IPS DF 6.9 (cell line): Measurements from ENCODE around the gene RPTN.
"Not testable (repeated sequence)": the region's sequence is repeated elsewhere in the genome, so short reads cannot be mapped to it uniquely, and the experiment has no call there.

Experiments used
- DNase-seq: peaks from one replicate; pipeline ENCODE4 v3.0.0-alpha.2; 2013; ENCODE audit warnings: low read depth, low spot score
- H3K27ac ChIP-seq: one replicate; pipeline ENCODE4 v1.5.1; 2013; ENCODE audit warnings: low read length, control low read depth
- H3K27me3 ChIP-seq: 2 replicates; pipeline ENCODE4 v1.6.1; 2013; ENCODE audit warnings: mild to moderate bottlenecking, low read length; ENCODE audit not compliant: control insufficient read depth, insufficient read depth
- H3K36me3 ChIP-seq: 2 replicates; pipeline ENCODE4 v1.6.1; 2013; ENCODE audit warnings: low read length; ENCODE audit not compliant: control insufficient read depth, insufficient read depth
- H3K4me1 ChIP-seq: 2 replicates; pipeline ENCODE4 v1.6.1; 2013; ENCODE audit warnings: low read length; ENCODE audit not compliant: control insufficient read depth, insufficient read depth
- H3K4me3 ChIP-seq: 2 replicates; pipeline ENCODE4 v1.5.1; 2013; ENCODE audit warnings: mild to moderate bottlenecking, low read length
- H3K9me3 ChIP-seq: 2 replicates; pipeline ENCODE4 v1.6.1; 2013; ENCODE audit warnings: low read length, inconsistent platforms; ENCODE audit not compliant: control insufficient read depth, insufficient read depth
- WGBS: extraction: QIAGEN DNeasy Blood & Tissue Kit; methylation state at CpG from one replicate; pipeline ENCODE4 v1.1.7; 2013; ENCODE audit warnings: mixed read lengths, missing lambda C conversion rate; ENCODE audit not compliant: insufficient read length, insufficient coverage; 5-methylcytosine and 5-hydroxymethylcytosine counted together

The RPTN gene

DNA sequence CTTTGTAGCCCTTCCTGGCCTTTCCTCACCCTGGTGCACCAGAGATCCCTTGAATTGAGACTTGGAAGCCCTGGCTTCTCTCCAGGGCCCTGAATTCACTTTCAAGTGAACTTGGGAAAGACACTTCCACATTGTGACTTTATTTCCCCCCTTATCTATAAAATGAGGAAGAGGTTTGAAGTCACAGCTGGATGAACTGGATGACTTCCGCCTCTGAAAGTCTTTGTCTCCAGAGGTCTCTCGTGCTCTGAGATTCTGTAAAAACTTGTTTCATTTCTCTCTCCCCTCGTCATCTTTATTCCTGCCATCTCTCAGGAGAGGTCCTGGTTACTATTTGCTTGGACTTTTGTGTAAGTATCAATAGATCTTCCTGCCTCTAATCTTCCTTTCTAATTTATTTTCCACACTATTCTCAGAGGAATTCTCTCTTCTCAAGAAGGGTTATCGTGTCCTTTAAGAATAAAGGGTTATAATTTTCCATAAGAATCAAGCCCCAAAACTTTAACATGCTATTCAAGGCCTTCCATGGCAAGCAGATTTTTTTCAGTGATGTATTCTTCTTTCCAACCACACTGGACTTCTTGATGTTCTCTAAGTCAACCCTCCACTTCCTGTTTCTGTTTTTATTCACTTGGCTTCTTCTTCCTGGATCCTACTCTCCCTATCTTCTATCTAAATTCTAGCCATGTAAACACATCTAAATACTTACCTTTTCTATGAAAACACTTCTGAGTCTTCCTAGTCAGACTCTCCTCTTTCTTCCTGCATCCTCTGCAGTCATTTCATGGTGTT is 6.5 kb upstream of the RPTN start:
- no peaks in the 10 kb centered on the region; the same call in 1 of the 2 replicates for H3K4me1 ChIP-seq
- no peaks in the 10 kb centered on the region; the same call in 1 of the 2 replicates for H3K27me3 ChIP-seq
- H3K36me3 ChIP-seq: no peaks in the 10 kb centered on the region
- H3K9me3 ChIP-seq: no peaks in the 10 kb centered on the region
- no peak for DNase-seq
- H3K27ac ChIP-seq: no peak overlapping the region
- WGBS: no CpG with 5 or more reads among the region's 4 CpGs
- H3K4me3 ChIP-seq: no peak overlapping the region

DNA sequence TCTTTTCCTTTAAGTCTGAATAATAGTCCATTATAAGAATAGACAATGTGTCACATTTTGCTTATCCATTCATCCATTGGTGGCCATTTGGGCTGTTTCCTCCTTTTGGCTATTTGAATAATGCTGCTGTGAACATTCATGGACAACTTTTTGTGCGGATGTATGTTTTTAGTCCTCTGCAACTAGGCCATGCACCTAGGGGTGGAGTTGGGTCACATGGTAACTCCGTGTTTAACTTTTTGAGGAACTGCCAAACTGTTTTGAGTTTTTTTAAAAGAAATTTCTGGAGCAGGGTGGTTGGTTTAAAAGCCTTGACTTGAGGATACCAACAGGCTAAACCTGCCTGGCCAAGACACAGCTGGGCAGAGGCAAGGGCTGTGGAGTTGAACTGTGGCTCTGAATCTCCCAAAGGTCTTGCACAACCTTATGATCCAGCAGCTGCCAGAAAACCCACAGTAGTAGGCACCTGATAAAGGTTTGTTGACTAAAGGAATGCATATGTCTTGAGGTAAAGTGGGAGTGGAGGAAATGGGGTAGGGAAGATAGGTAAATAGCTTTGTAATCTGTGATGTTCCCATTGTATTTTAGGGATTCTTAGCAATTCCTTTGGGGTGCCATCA is 5.6 kb upstream of the RPTN start:
- Histone ChIP-seq H3K27me3 (no peaks in the 10 kb centered on the region; the same call in 1 of the 2 replicates), H3K4me3 (no peak overlapping the region), H3K27ac (no peak overlapping the region), H3K9me3 (no peaks in the 10 kb centered on the region), H3K36me3 (no peaks in the 10 kb centered on the region), H3K4me1 (no peaks in the 10 kb centered on the region)
- no peak for DNase-seq
- WGBS: no CpG with 5 or more reads among the region's 2 CpGs

DNA sequence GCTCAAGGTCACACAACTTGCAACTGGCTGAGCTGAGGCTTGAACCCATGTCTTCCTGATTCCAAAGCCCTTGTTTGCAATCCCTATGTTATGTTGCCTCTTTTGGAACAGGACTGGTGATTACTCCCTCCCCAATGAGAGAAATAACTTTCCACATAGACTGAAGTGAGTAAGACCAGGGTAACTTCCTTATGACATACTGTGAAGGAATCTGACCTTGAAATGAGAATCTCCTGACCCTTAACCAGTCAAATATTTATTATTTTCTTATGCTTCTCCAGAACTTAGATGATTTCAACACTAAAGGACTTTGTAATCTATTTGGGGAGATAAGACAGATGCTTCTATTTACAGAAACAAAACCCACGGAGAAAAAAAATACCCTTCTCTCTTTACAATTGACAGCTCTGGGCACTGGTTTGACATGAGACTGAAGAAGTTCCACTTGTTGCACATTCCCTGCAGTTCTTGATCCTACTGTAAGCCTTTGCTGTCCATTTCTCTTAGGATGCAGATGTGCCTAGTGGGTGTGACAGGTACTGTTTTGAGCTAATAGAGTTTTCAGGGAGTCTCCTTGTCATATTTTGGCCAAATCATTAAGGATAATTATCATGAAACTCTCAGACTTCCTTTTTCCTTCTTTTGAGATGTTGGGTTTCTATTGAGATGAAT is 3.9 kb upstream of the RPTN start:
- Histone ChIP-seq H3K36me3 (no peaks in the 10 kb centered on the region), H3K27me3 (no peaks in the 10 kb centered on the region; the same call in 1 of the 2 replicates), H3K27ac (no peak overlapping the region), H3K9me3 (no peaks in the 10 kb centered on the region), H3K4me3 (no peak overlapping the region), H3K4me1 (no peaks in the 10 kb centered on the region)
- no peak for DNase-seq
- no CpG with 5 or more reads among the region's 1 CpG for WGBS

DNA sequence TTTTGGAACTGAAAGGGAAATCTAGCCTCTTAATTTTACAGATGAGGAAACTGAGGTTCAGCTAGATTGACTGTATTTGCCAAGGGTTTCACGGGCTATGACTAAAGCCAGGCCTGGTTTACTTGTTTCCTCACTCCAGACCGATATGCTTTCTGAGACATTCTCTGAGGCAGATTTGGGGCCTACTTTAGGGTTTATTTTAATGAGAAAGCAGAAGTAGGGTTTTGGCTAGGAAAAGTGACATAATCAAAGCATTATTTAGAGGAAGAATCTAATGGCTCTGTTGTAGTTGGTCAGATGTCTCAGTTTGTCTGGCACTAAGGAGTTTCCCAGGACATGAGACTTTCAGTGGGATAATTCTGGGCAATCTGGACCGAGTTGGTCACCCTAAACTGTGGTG is 1.5 kb upstream of the RPTN start:
- no peaks in the 10 kb centered on the region for H3K9me3 ChIP-seq
- WGBS: no CpG with 5 or more reads among the region's 3 CpGs
- H3K4me1 ChIP-seq: no peaks in the 10 kb centered on the region
- H3K27ac ChIP-seq: no peak overlapping the region
- H3K27me3 ChIP-seq: no peaks in the 10 kb centered on the region; the same call in 1 of the 2 replicates
- no peaks in the 10 kb centered on the region for H3K36me3 ChIP-seq
- no peak overlapping the region for H3K4me3 ChIP-seq
- DNase-seq: no peak

DNA sequence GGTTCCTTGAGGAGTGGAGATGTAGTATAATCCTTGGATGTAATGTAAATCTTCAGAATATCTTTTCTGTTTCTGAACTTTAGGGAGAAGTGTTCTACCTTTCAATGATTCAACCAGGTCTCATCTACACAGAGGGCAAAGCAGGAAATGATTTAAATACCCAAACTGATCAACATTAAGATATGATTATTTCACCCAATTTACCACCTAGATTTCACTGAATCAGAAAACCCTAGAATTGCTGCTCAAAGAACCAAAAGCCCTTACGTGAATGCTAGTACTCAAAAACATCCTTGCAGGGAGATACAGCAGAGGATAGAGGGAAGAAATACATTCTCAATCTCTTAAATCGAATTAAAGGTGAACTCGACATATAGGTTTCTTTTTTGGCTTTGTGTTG is 5.0 kb downstream of the RPTN start:
- H3K4me1 ChIP-seq: no peaks in the 10 kb centered on the region
- H3K4me3 ChIP-seq: no peak overlapping the region
- no peaks in the 10 kb centered on the region; the same call in 1 of the 2 replicates for H3K9me3 ChIP-seq
- H3K27me3 ChIP-seq: no peaks in the 10 kb centered on the region
- DNase-seq: no peak
- no CpG with 5 or more reads among the region's 3 CpGs for WGBS
- H3K27ac ChIP-seq: no peak overlapping the region
- no peaks in the 10 kb centered on the region for H3K36me3 ChIP-seq

DNA sequence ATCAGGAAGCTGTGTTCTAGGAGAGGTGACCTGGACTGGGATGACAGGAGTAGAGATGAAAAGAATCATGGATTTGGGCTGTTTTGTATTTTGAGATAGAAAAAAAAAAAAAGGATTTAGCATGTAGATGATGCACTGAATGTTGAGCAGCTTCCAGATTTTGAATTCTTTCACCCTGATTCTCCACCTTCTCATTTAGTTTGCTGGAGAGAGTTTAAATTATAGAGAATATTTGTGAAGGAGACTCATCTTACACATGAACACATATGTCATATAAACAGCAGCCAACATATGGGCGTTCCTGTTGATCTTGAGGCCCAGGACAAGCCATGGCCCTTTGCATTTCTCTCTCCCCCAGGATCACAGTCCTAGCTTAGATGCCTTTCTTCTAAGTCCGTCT is 7.4 kb downstream of the RPTN start:
- H3K4me1 ChIP-seq: no peaks in the 10 kb centered on the region
- no peaks in the 10 kb centered on the region for H3K36me3 ChIP-seq
- H3K27ac ChIP-seq: no peak overlapping the region
- no peak overlapping the region for H3K4me3 ChIP-seq
- DNase-seq: no peak
- H3K27me3 ChIP-seq: no peaks in the 10 kb centered on the region
- WGBS: no CpG with 5 or more reads among the region's 2 CpGs
- H3K9me3 ChIP-seq: peaks cover under 1% of the 10 kb centered on the region; the same call in 1 of the 2 replicates

DNA sequence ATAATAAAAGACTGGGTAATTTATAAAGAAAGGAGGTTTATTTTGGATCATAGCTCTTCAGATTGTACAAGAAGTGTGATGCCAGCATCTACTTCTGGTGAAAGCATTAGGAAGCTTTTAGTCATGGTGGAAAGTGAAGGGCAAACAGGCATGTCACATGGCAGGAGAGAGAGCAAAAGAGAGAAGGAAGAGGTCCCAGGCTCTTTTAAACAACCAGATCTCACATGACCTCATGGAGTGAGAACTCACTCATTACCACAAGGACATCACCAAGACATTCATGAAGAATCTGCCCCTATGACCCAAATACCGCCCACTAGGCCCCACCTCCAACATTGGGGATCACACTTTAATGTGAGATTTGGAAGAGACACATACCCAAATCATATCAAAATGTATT is 10.0 kb downstream of the RPTN start:
- no peak for DNase-seq
- Histone ChIP-seq H3K27me3 (no peaks in the 10 kb centered on the region), H3K36me3 (no peaks in the 10 kb centered on the region), H3K27ac (no peak overlapping the region), H3K4me3 (no peak overlapping the region), H3K9me3 (peaks cover 3% of the 10 kb centered on the region; the same call in 1 of the 2 replicates), H3K4me1 (no peaks in the 10 kb centered on the region)
- no CpG with 5 or more reads among the region's 1 CpG for WGBS

DNA sequence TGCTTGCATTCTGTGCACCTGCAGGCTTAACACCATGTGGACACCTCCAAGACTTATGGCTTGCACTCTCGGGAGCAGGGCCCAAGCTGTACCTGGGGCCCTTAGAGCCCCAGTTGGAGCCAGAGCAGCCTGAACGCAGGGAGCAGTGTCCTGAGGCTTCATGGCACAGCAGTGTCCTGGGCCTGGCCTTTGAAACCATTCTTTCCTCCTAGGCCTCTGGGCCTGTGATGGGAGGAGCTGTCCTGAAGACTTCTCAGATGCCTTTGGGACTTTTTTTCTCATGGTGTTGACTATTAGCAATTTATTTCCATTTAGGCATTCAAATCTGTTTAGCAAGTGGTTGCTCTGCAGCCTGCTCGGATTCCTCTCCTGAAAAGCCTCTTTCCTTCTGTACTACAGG is 11.0 kb downstream of the RPTN start:
- H3K27me3 ChIP-seq: no peaks in the 10 kb centered on the region
- no peak overlapping the region for H3K4me3 ChIP-seq
- no peaks in the 10 kb centered on the region for H3K36me3 ChIP-seq
- peaks cover 3% of the 10 kb centered on the region; the same call in 1 of the 2 replicates for H3K9me3 ChIP-seq
- no peaks in the 10 kb centered on the region for H3K4me1 ChIP-seq
- DNase-seq: no peak
- no peak overlapping the region for H3K27ac ChIP-seq
- WGBS: no CpG with 5 or more reads among the region's 3 CpGs

DNA sequence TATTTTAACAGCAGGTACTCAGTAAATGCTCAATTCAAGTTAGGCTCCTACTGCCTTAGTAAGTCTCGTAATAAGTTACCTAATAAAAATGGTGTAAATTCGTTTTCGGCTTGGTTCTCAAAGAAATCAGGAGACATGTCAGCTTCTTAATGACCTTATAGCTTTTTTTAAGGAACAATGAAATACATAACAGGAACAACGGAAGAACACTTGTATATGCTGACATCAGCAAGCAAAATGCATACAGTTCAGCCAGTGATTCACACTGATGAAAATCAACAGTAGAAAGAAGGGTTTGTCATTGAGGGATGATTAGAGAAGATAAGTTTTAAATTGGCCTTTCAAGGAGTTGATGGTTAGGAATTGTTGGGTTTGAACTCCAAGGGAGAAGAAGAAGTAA is 13.3 kb downstream of the RPTN start:
- no peak overlapping the region for H3K4me3 ChIP-seq
- H3K9me3 ChIP-seq: peaks cover 3% of the 10 kb centered on the region; the same call in 1 of the 2 replicates
- H3K27ac ChIP-seq: no peak overlapping the region
- no peaks in the 10 kb centered on the region for H3K27me3 ChIP-seq
- H3K4me1 ChIP-seq: no peaks in the 10 kb centered on the region
- DNase-seq: no peak
- no peaks in the 10 kb centered on the region for H3K36me3 ChIP-seq
- WGBS: no CpG with 5 or more reads among the region's 4 CpGs

DNA sequence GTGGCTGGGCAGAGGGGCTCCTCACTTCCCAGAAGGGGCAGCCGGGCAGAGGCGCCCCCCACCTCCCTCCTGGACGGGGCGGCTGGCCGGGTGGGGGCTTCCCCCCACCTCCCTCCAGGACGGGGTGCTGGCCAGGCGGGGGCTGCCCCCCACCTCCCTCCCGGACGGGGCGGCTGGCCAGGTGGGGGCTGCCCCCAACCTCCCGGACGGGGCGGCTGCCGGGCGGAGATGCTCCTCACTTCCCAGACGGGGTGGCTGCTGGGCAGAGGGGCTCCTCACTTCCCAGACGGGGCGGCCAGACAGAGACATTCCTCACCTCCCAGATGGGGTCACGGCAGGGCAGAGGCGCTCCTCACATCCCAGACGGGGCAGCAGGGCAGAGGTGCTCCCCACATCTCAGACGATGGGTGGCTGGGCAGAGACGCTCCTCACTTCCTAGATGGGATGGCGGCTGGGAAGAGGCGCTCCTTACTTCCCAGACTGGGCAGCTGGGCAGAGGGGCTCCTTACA is 14.3 kb downstream of the RPTN start:
- not testable (repeated sequence) for H3K27me3 ChIP-seq, H3K4me3 ChIP-seq

More for the DNA sequence above, 14.3 kb downstream of the RPTN start:
- H3K4me1 ChIP-seq, H3K36me3 ChIP-seq, H3K9me3 ChIP-seq, DNase-seq, H3K27ac ChIP-seq: not testable (repeated sequence)
- WGBS: no CpG with 5 or more reads among the region's 25 CpGs
